Loucy (cell line): ENCODE results near the gene CPA3.

Experiments
- CTCF ChIP-seq: fragments of 200-600 bp; sonication (generic); conservative IDR thresholded peaks from 2 replicates; pipeline ENCODE4 v1.5.1; 2014; ENCODE audit warnings: mild to moderate bottlenecking, antibody characterized with exemption, low read length
- EZH2phosphoT487 ChIP-seq: fragments of 200-600 bp; IDR thresholded peaks from 2 replicates; pipeline ENCODE4 v1.6.1; 2018; ENCODE audit warnings: antibody characterized with exemption, mild to moderate bottlenecking, moderate library complexity, borderline replicate concordance

- no peak for TF ChIP-seq CTCF
- TF ChIP-seq EZH2phosphoT487, result no peak
Measured at GRCh38 chr3:148863814-148864213, 1.3 kb upstream of the CPA3 start.
